HepG2 (cell line): Measurements from ENCODE around the gene NPAS2. TPM values are rescaled to one million over a fixed set of nuclear protein-coding genes. Genes with fewer than 3 reads are reported as not detected.

Experiments used
- AKNA ChIP-seq: sonication (generic); formaldehyde crosslinking; IDR thresholded peaks from 2 replicates; pipeline ENCODE4 v1.4.0; 2020; ENCODE audit warnings: missing genetic modification reagents, borderline replicate concordance
- CREB3 ChIP-seq: sonication (generic); formaldehyde crosslinking; IDR thresholded peaks from 2 replicates; pipeline ENCODE4 v1.5.0; 2020; ENCODE audit warnings: missing genetic modification reagents
- GFI1 ChIP-seq: sonication (generic); formaldehyde crosslinking; IDR thresholded peaks from 2 replicates; pipeline ENCODE4 v1.5.0; 2020; ENCODE audit warnings: missing genetic modification reagents, mild to moderate bottlenecking, borderline replicate concordance
- KMT2A ChIP-seq: sonication (generic); formaldehyde crosslinking; IDR thresholded peaks from 2 replicates; pipeline ENCODE4 v1.4.0; 2020; ENCODE audit warnings: missing genetic modification reagents
- MED1 ChIP-seq: sonication (generic); formaldehyde crosslinking; IDR thresholded peaks from 2 replicates; pipeline ENCODE4 v1.4.0; 2020; ENCODE audit warnings: missing genetic modification reagents
- MEIS1 ChIP-seq: sonication (generic); formaldehyde crosslinking; IDR thresholded peaks from 2 replicates; pipeline ENCODE4 v1.9.0; 2021; ENCODE audit warnings: mild to moderate bottlenecking, missing genetic modification reagents, moderate library complexity, borderline replicate concordance
- NFYC ChIP-seq: IDR thresholded peaks from 2 replicates; pipeline ENCODE4 v1.6.1; 2016; ENCODE audit warnings: missing genetic modification reagents, missing compliant biosample characterization
- NR2F6 ChIP-seq, 2 experiments: IDR thresholded peaks; 2 replicates each; pipeline ENCODE4 v1.6.1; 2016; ENCODE audit warnings: antibody characterized with exemption in 1 of 2, mild to moderate bottlenecking in 1 of 2
- SOX6 ChIP-seq, 2 experiments: fragments of 450-650 bp in 1 of 2; sonication (generic) in 1 of 2; formaldehyde crosslinking in 1 of 2; IDR thresholded peaks; 2 replicates each; pipeline versions ENCODE4 v1.4.0 to v1.6.1; 2017 to 2020; ENCODE audit warnings: antibody characterized with exemption in 1 of 2, mild to moderate bottlenecking in 1 of 2, missing genetic modification reagents in 1 of 2
- SRF ChIP-seq: IDR thresholded peaks from 2 replicates; pipeline ENCODE4 v1.6.1; 2011; ENCODE audit warnings: mild to moderate bottlenecking, low read depth, low read length, moderate library complexity
- YEATS2 ChIP-seq: sonication (generic); formaldehyde crosslinking; IDR thresholded peaks from 2 replicates; pipeline ENCODE4 v1.4.0; 2020; ENCODE audit warnings: missing genetic modification reagents, borderline replicate concordance
- YY1 ChIP-seq: IDR thresholded peaks from 2 replicates; pipeline ENCODE4 v1.6.1; 2011; ENCODE audit warnings: low read length, low read depth, moderate library complexity, mild to moderate bottlenecking; ENCODE audit not compliant: insufficient read depth, insufficient replicate concordance
- ZBTB7A ChIP-seq: sonication (generic); formaldehyde crosslinking; IDR thresholded peaks from 2 replicates; pipeline ENCODE4 v1.8.0; 2022; ENCODE audit warnings: mild to moderate bottlenecking, missing genetic modification reagents
- ZFP91 ChIP-seq: sonication (generic); formaldehyde crosslinking; IDR thresholded peaks from 2 replicates; pipeline ENCODE4 v1.9.0; 2022; ENCODE audit warnings: missing genetic modification reagents, mild to moderate bottlenecking, borderline replicate concordance
- ZNF12 ChIP-seq: sonication (generic); formaldehyde crosslinking; IDR thresholded peaks from 2 replicates; pipeline ENCODE4 v1.5.0; 2020; ENCODE audit warnings: missing genetic modification reagents
- ZNF235 ChIP-seq: sonication (generic); formaldehyde crosslinking; IDR thresholded peaks from 2 replicates; pipeline ENCODE4 v1.8.1; 2023; ENCODE audit warnings: mild to moderate bottlenecking, missing genetic modification reagents, borderline replicate concordance
- ZNF337 ChIP-seq: sonication (generic); formaldehyde crosslinking; IDR thresholded peaks from 2 replicates; pipeline ENCODE4 v1.5.1; 2020; ENCODE audit warnings: missing genetic modification reagents, low read depth, mild to moderate bottlenecking, borderline replicate concordance
- ZNF367 ChIP-seq: sonication (generic); formaldehyde crosslinking; IDR thresholded peaks from 2 replicates; pipeline ENCODE4 v1.4.0; 2020; ENCODE audit warnings: missing genetic modification reagents, borderline replicate concordance
- ZNF547 ChIP-seq: sonication (generic); formaldehyde crosslinking; IDR thresholded peaks from 2 replicates; pipeline ENCODE4 v1.5.1; 2020; ENCODE audit warnings: mild to moderate bottlenecking, missing genetic modification reagents
- ZNF772 ChIP-seq: sonication (generic); formaldehyde crosslinking; IDR thresholded peaks from 2 replicates; pipeline ENCODE4 v1.5.0; 2020; ENCODE audit warnings: mild to moderate bottlenecking, missing genetic modification reagents
- polyA plus RNA-seq, 8 experiments: library from polyadenylated mRNA; depleted of rRNA in 3 of 8; stranded (reverse) in 7 of 8; unstranded in 1 of 8; fragments of >200 nt; fragmentation: Illumina TruSeq in 4 of 8; extraction: Trizol in 4 of 8; gene quantifications; 2 replicates each; pipeline versions ENCODE4 v1.2.1 to v1.2.3, GENCODE V29; 2011 to 2016; ENCODE audit warnings: low read depth in 4 of 8, missing spikeins in 1 of 8, mixed read lengths in 1 of 8; ENCODE audit not compliant: insufficient read depth in 1 of 8
- total RNA-seq, 5 experiments: library from RNA; depleted of rRNA; stranded (reverse); fragments of >200 nt; fragmentation: Illumina TruSeq; extraction: Trizol; gene quantifications; 2 replicates each; pipeline ENCODE4 v1.2.3, GENCODE V29; 2016; ENCODE audit warnings: low read depth in 1 of 5

NPAS2 gene
- total and polyA plus RNA-seq, 2 of the 13 experiments (the other 11 are each of a cell fraction or from before 2014, with no cell fraction given): 14.8 to 37.5 TPM

DNA sequence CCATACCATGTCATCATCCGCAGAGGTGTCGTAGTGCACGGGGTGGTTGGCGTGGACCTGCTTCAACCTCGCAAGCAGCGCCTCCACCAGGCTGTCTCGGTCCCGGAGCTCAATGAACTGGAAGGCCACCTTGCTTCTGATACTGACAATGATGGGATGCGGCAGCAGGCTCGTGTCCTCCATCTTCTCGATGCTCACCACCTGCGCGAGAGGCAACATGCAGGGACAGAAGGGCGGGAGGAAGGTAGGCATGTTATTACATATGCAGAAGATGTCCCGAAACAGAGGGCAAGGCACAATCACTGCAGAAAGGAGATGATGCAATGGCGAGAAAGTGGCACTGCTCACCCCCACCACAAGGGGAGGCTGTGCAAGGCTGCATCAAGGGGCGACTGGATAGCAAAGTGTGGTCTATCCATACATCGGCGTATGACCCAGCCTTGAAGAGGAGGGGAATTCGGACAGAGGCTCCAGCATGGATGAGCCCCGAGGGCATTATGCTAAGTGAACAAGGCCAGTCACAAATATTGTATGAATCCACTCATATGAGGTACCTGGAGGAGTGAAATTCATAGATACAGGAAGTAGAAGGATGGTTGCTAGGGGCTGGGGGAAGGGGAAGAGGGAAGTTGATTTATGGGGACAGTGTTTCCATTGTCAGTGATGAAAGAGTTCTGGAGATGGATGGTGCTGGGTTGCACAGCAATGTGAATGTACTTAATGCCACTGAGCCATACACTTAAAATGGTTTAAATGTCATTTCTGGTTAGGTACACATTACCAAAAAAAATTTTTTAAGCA is 218.7 kb downstream of the NPAS2 start (continued):
- no peak for TF ChIP-seq AKNA (CRISPR knock-in tag)
- TF ChIP-seq ZNF235 (CRISPR knock-in tag): no peak
- TF ChIP-seq NFYC (CRISPR knock-in tag): no peak
- no peak for TF ChIP-seq SRF
- peak; percentile 52 for TF ChIP-seq MED1 (CRISPR knock-in tag)
- peak; percentile 51; the same call in 1 of the 2 replicates for TF ChIP-seq ZFP91 (CRISPR knock-in tag)
- TF ChIP-seq ZBTB7A (CRISPR knock-in tag): 0 out of 2 replicates have a peak, but pooled peaks have one; percentile 49
- TF ChIP-seq ZNF12 (CRISPR knock-in tag): no peak; the same call in 1 of the 2 replicates
- TF ChIP-seq MEIS1 (CRISPR knock-in tag): no peak
- TF ChIP-seq GFI1: peak; percentile 68; the same call in 1 of the 2 replicates
- no peak for TF ChIP-seq CREB3 (CRISPR knock-in tag)
- no peak for TF ChIP-seq ZNF547
- TF ChIP-seq YY1: no peak
- no peak for TF ChIP-seq ZNF772 (CRISPR knock-in tag)
- TF ChIP-seq YEATS2 (CRISPR knock-in tag): 0 out of 2 replicates have a peak, but pooled peaks have one; percentile 36
- TF ChIP-seq NR2F6 (IDR thresholded peaks at IDR 0.05): peak; percentile 30; the same call in 1 of the 2 replicates
- peak; percentile 77 for TF ChIP-seq NR2F6 (CRISPR knock-in tag; IDR thresholded peaks at IDR 0.05)
- TF ChIP-seq SOX6 (IDR thresholded peaks at IDR 0.05): no peak
- TF ChIP-seq SOX6 (CRISPR knock-in tag; IDR thresholded peaks at IDR 0.05): peak; percentile 79
- TF ChIP-seq ZNF337 (CRISPR knock-in tag): no peak
- TF ChIP-seq ZNF367 (CRISPR knock-in tag): no peak
- peak; percentile 60; the same call in 1 of the 2 replicates for TF ChIP-seq KMT2A
